ENCODE measurements around the gene PPL.

- TF ChIP-seq, protein P1, sequence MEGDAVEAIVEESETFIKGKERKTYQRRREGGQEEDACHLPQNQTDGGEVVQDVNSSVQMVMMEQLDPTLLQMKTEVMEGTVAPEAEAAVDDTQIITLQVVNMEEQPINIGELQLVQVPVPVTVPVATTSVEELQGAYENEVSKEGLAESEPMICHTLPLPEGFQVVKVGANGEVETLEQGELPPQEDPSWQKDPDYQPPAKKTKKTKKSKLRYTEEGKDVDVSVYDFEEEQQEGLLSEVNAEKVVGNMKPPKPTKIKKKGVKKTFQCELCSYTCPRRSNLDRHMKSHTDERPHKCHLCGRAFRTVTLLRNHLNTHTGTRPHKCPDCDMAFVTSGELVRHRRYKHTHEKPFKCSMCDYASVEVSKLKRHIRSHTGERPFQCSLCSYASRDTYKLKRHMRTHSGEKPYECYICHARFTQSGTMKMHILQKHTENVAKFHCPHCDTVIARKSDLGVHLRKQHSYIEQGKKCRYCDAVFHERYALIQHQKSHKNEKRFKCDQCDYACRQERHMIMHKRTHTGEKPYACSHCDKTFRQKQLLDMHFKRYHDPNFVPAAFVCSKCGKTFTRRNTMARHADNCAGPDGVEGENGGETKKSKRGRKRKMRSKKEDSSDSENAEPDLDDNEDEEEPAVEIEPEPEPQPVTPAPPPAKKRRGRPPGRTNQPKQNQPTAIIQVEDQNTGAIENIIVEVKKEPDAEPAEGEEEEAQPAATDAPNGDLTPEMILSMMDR (IDR thresholded peaks at IDR 0.05) = no peak
- no peak for TF ChIP-seq EP300 (IDR thresholded peaks at IDR 0.05)
Observed at GRCh38 chr16:4927661-4928060, 9.3 kb downstream of the PPL start.

Data from tibial nerve (tissue), 4 donors.